SK-N-SH treated with all-trans-retinoic acid at 6 μM for 48 hours (cell line): ENCODE data around the gene TNS3.
A peak's percentile ranks its signal among the peaks of the same experiment; 100 is the strongest.

Experiments
- ATAC-seq: fragments of 200-7000 bp; cut with Tn5 transposase; 3 replicates; pipeline ENCODE4 v1.9.1; 2020; ENCODE audit warnings: mild to moderate bottlenecking, moderate library complexity
- ARNTL ChIP-seq: fragments of 450-650 bp; formaldehyde crosslinking; IDR thresholded peaks from 2 replicates; pipeline ENCODE4 v1.5.0; 2020; ENCODE audit warnings: low read depth, mild to moderate bottlenecking, moderate library complexity, borderline replicate concordance
- BACH2 ChIP-seq: fragments of 250-450 bp; sonication (Bioruptor Pico); IDR thresholded peaks from 2 replicates; pipeline ENCODE4 v1.9.0; 2021; ENCODE audit warnings: mild to moderate bottlenecking, borderline replicate concordance
- CREB5 ChIP-seq: fragments of 250-450 bp; sonication (Bioruptor Pico); IDR thresholded peaks from 2 replicates; pipeline ENCODE4 v1.5.1; 2020; ENCODE audit warnings: low read depth, mild to moderate bottlenecking, moderate library complexity
- CSDC2 ChIP-seq: fragments of 250-450 bp; sonication (Bioruptor Pico); IDR thresholded peaks from 2 replicates; pipeline ENCODE4 v1.5.0; 2020; ENCODE audit warnings: mild to moderate bottlenecking, moderate library complexity
- CSRNP3 ChIP-seq: fragments of 250-450 bp; sonication (Bioruptor Pico); IDR thresholded peaks from 2 replicates; pipeline ENCODE4 v1.5.1; 2021; ENCODE audit warnings: mild to moderate bottlenecking, moderate library complexity
- ISL1 ChIP-seq: fragments of 250-450 bp; sonication (Bioruptor Pico); IDR thresholded peaks from 2 replicates; pipeline ENCODE4 v2.1.2; 2022; ENCODE audit warnings: mild to moderate bottlenecking, moderate library complexity
- OSR1 ChIP-seq: fragments of 250-450 bp; sonication (Bioruptor Pico); IDR thresholded peaks from 2 replicates; pipeline ENCODE4 v1.8.0; 2022; ENCODE audit warnings: moderate library complexity, mild to moderate bottlenecking, inconsistent platforms
- POU6F1 ChIP-seq: fragments of 250-450 bp; sonication (Bioruptor Pico); IDR thresholded peaks from 2 replicates; pipeline ENCODE4 v1.8.0; 2021; ENCODE audit warnings: low read depth, mild to moderate bottlenecking, moderate library complexity, borderline replicate concordance
- PPARA ChIP-seq: fragments of 250-450 bp; sonication (Bioruptor Pico); IDR thresholded peaks from 2 replicates; pipeline ENCODE4 v1.5.0; 2020; ENCODE audit warnings: mild to moderate bottlenecking, borderline replicate concordance
- SNAI2 ChIP-seq: fragments of 250-450 bp; sonication (Bioruptor Pico); IDR thresholded peaks from 2 replicates; pipeline ENCODE4 v1.5.0; 2020; ENCODE audit warnings: mild to moderate bottlenecking, moderate library complexity
- TCF4 ChIP-seq: fragments of 250-450 bp; sonication (Bioruptor Pico); IDR thresholded peaks from 2 replicates; pipeline ENCODE4 v1.8.0; 2021; ENCODE audit warnings: mild to moderate bottlenecking, moderate library complexity, borderline replicate concordance
- TOX ChIP-seq: fragments of 250-450 bp; sonication (Bioruptor Pico); IDR thresholded peaks from 2 replicates; pipeline ENCODE4 v1.8.0; 2021; ENCODE audit warnings: mild to moderate bottlenecking, moderate library complexity, borderline replicate concordance
- ZC3H10 ChIP-seq: fragments of 250-450 bp; sonication (Bioruptor Pico); IDR thresholded peaks from 2 replicates; pipeline ENCODE4 v1.5.1; 2021; ENCODE audit warnings: mild to moderate bottlenecking, moderate library complexity
- ZFP3 ChIP-seq: fragments of 250-450 bp; sonication (Bioruptor Pico); IDR thresholded peaks from 2 replicates; pipeline ENCODE4 v1.5.0; 2020; ENCODE audit warnings: mild to moderate bottlenecking, moderate library complexity
- ZFP30 ChIP-seq: fragments of 450-650 bp; formaldehyde crosslinking; IDR thresholded peaks from 2 replicates; pipeline ENCODE4 v1.5.0; 2022; ENCODE audit warnings: mild to moderate bottlenecking, moderate library complexity
- ZNF565 ChIP-seq: fragments of 450-650 bp; formaldehyde crosslinking; conservative IDR thresholded peaks from 2 replicates; pipeline ENCODE4 v1.5.0; 2020; ENCODE audit warnings: low read depth, mild to moderate bottlenecking, moderate library complexity
- ZNF70 ChIP-seq: fragments of 450-650 bp; formaldehyde crosslinking; IDR thresholded peaks from 2 replicates; pipeline ENCODE4 v1.5.0; 2020; ENCODE audit warnings: mild to moderate bottlenecking, moderate library complexity
- ZNF8 ChIP-seq: fragments of 450-650 bp; formaldehyde crosslinking; IDR thresholded peaks from 2 replicates; pipeline ENCODE4 v1.5.0; 2020; ENCODE audit warnings: mild to moderate bottlenecking, moderate library complexity

The TNS3 gene

GRCh38 chr7:47293884-47294555 is 287.9 kb downstream of the TNS3 start (continued):
- TF ChIP-seq POU6F1 (CRISPR knock-in tag) (no peak), OSR1 (CRISPR knock-in tag) (no peak), CSDC2 (no peak), ZNF565 (CRISPR knock-in tag) (no peak), PPARA (CRISPR knock-in tag) (no peak), ZC3H10 (CRISPR knock-in tag) (no peak)

GRCh38 chr7:47292832-47293309 is 289.0 kb downstream of the TNS3 start:
- TF ChIP-seq CSRNP3 (no peak), ZNF70 (CRISPR knock-in tag) (no peak), TCF4 (CRISPR knock-in tag) (no peak), TOX (CRISPR knock-in tag) (no peak), CSDC2 (no peak), CREB5 (CRISPR knock-in tag) (no peak)
- no peak for ATAC-seq

- ATAC-seq: peak; percentile 84
- TF ChIP-seq ZNF565 (CRISPR knock-in tag) (no peak), TOX (CRISPR knock-in tag) (0 out of 2 replicates have a peak, but pooled peaks have one; percentile 51)
Measured at GRCh38 chr7:47291461-47292081, 290.3 kb downstream of the TNS3 start.

GRCh38 chr7:47290867-47291266 is 291.0 kb downstream of the TNS3 start:
- ATAC-seq: no peak
- TF ChIP-seq ZFP30 (CRISPR knock-in tag) (no peak), BACH2 (CRISPR knock-in tag) (no peak), TOX (CRISPR knock-in tag) (no peak), ZNF565 (CRISPR knock-in tag) (no peak), CSDC2 (no peak), PPARA (CRISPR knock-in tag) (no peak), SNAI2 (no peak), ARNTL (no peak), ZC3H10 (CRISPR knock-in tag) (no peak), ZNF70 (CRISPR knock-in tag) (no peak), CSRNP3 (no peak), ZNF8 (CRISPR knock-in tag) (no peak), OSR1 (CRISPR knock-in tag) (no peak), POU6F1 (CRISPR knock-in tag) (no peak), ISL1 (no peak), ZFP3 (CRISPR knock-in tag) (no peak), TCF4 (CRISPR knock-in tag) (no peak)
